AG09309 (cell line): ENCODE data around the gene GATA6.

ENCODE experiments used
- DNase-seq: peaks from one replicate; pipeline ENCODE4 v3.0.0-alpha.2; 2010; ENCODE audit warnings: low read depth
- H3K4me3 ChIP-seq: 2 replicates; pipeline ENCODE4 v1.5.1; 2011; ENCODE audit warnings: mild to moderate bottlenecking, low read depth, low read length, moderate library complexity; ENCODE audit not compliant: control insufficient read depth
- TF ChIP-seq, protein P1 (sequence below): IDR thresholded peaks from 2 replicates; pipeline ENCODE4 v1.5.1; 2011; ENCODE audit warnings: mild to moderate bottlenecking, low read depth, low read length, inconsistent platforms; ENCODE audit not compliant: insufficient read depth, control insufficient read depth; ENCODE audit errors: missing control alignments

GATA6 gene

GRCh38 chr18:22173928-22174301 lies 4.5 kb downstream of the GATA6 start:
- no peak for DNase-seq
- peak overlapping the region; percentile 4 for H3K4me3 ChIP-seq
- TF ChIP-seq, protein P1, sequence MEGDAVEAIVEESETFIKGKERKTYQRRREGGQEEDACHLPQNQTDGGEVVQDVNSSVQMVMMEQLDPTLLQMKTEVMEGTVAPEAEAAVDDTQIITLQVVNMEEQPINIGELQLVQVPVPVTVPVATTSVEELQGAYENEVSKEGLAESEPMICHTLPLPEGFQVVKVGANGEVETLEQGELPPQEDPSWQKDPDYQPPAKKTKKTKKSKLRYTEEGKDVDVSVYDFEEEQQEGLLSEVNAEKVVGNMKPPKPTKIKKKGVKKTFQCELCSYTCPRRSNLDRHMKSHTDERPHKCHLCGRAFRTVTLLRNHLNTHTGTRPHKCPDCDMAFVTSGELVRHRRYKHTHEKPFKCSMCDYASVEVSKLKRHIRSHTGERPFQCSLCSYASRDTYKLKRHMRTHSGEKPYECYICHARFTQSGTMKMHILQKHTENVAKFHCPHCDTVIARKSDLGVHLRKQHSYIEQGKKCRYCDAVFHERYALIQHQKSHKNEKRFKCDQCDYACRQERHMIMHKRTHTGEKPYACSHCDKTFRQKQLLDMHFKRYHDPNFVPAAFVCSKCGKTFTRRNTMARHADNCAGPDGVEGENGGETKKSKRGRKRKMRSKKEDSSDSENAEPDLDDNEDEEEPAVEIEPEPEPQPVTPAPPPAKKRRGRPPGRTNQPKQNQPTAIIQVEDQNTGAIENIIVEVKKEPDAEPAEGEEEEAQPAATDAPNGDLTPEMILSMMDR = no peak

- no peak for DNase-seq
Observed at GRCh38 chr18:22174341-22175145, 5.2 kb downstream of the GATA6 start.

DNA sequence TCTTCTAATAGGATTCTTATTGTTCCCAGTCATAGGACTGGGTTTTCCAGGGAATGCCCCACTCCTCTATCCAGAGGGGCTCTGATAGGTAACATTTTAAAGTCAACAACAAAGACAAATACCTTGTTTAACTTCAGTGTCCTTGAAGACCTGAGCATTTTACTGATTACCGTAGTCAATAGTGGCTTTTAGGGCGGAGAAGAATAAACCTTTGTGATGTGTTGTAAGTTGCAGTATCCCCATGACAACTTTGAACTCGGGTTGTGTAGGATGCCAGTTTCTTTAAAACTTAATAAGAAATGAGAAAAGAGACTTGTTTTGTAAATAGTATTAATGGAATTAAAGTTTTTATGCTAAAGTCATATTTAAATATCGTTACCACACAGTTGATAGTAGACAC lies 6.0 kb downstream of the GATA6 start:
- no peak overlapping the region for H3K4me3 ChIP-seq
- TF ChIP-seq, protein P1 = no peak
- no peak for DNase-seq

More at GRCh38 chr18:22174341-22175145, 5.2 kb downstream of the GATA6 start:
- H3K4me3 ChIP-seq = peak overlapping the region; percentile 4
- TF ChIP-seq, protein P1 = no peak

- TF ChIP-seq, protein P1 = no peak
- no peak for DNase-seq
- no peak overlapping the region for H3K4me3 ChIP-seq
Observed at GRCh38 chr18:22176420-22177326, 7.3 kb downstream of the GATA6 start.

DNA sequence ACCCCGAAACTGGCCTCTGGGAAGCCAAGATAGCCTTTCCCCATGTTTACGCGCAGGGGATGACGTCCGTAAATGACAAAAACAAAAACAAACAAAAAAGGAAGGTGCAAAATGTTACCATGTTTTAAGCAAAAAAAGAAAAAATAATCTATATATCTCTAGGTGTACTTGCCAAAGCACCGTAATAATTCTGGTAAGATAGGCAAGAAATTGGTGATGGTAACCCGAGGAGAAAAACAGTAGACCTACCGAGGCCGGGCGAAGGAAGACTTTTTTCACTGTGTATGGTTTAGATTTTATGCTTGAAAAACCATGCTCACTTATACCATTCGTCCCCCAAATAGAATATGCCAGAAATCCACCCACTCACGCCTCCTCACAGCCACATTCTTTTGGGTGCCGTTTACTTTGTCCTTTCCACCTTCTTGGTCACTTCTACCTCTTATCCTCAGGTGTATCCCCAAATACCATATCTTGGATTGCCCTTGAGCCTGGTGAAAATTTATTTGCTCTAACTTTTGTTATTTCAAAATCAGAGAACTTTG lies 8.0 kb downstream of the GATA6 start:
- H3K4me3 ChIP-seq = no peak overlapping the region
- TF ChIP-seq, protein P1 = no peak

DNA sequence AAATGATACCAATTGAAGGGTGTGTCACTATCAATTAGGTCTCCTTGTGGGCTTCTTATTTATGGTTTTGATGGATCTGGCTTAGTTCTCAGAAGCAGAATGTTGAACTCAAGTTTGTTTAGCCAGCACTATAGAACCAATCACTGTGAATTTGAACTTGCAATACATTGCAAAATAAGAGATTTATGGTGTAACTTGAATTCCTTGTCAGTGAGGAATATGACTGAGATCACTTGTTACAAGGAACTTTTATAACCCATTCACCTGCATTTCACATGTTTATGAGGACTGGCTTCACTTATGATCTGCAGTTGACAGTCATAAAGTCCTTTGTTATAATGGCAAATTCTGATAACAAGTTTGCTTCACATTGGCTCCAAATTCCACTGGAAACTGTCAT lies 9.8 kb downstream of the GATA6 start:
- TF ChIP-seq, protein P1 = no peak
- DNase-seq = no peak
- no peak overlapping the region for H3K4me3 ChIP-seq

More for the DNA sequence above, 8.0 kb downstream of the GATA6 start:
- DNase-seq = no peak
